GM18858 (cell line): ENCODE results near the gene HEG1.
A peak's percentile ranks its signal among the peaks of the same experiment; 100 is the strongest.

ENCODE experiments used
- ATAC-seq: cut with Tn5 transposase; IDR thresholded peaks from one replicate; pipeline ENCODE4 v1.9.1; 2021; ENCODE audit not compliant: unreplicated experiment

HEG1 gene

DNA sequence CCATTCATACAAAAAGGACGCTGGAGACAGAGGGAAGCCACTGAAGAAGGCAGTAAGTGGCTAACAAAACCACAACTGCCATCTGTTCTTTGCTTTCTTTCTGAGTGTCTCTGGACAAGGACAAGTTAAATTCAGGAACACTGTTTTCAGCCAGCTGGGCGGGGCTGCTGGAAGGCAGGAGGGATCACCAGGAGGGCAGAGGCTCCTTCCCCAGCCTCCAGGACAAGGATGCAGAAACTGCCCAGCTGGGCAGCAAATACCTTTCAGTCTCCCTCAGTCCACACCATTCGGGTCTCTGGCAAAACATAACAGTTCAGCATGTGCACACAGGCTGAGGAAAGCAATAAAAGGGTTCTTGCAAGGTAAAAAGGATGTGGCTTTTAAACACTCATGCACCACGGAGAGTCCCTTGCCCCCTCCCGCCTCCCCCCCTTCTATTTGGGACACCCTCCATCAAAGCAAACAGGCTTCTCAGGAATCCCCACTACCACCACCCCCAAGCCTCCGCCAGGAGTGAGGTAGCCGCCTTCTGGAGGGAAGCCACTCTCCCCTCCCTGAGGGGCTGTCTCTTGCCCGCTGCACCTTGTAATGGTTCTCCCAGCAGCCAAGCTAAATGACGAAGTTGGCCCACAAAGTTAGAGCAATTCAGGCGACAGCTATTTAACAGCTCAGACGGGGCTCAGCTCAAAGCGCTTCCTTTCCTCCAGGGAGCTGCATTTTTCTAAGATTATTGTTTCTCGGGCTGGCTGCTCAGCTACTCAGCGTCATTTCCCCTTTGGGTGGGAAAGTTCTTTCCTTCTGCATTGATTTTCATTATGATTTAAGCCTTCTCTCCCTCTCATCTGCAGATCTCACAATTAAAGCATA is 3.8 kb downstream of the HEG1 start:
- no peak for ATAC-seq

DNA sequence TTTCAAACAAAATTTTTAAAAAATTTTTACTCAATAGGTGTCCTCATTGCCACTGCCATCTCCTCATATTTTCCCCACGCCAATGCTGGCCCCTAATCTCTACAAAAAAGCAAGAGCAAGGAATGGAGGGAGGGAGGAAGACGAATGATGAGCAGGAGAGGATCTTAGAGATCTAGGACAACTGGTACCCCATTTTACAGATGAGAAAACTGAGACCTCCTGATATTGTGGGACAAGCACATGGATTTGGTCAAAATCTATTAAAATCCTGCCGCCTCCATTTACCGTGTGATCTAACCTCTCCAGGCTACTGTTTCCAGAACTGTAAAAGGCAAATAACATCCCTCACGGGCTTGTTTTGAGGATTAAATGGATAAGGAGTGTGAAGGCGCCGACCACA is 4.6 kb downstream of the HEG1 start:
- ATAC-seq, result no peak

DNA sequence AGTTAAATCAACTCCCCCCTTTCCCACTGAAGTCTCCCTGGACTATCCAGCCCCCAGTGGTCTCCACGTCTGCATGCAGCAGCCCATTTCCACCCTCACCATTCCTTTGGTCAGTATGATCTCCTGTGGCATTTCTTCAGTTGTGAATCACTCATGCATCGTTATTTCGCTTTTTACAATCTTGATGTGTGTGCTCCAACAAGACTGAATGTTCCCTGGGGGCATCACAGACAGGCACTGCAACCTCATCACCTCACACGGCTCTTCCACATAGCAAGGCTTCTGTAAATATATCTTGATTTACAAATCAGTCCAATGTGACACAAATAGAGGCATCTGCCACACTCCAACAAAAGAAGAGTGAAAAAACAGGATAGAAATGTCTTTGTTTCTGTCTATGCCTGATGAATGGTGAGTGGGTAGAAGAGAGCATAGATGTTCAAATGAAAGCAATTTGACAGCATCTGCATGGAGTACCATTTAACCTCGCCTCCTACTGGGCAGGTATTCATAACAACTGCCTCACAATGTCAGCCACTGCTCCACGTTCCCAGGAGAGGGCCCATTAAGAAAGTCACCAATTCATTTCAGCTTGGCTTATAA is 5.2 kb downstream of the HEG1 start:
- ATAC-seq, result no peak

DNA sequence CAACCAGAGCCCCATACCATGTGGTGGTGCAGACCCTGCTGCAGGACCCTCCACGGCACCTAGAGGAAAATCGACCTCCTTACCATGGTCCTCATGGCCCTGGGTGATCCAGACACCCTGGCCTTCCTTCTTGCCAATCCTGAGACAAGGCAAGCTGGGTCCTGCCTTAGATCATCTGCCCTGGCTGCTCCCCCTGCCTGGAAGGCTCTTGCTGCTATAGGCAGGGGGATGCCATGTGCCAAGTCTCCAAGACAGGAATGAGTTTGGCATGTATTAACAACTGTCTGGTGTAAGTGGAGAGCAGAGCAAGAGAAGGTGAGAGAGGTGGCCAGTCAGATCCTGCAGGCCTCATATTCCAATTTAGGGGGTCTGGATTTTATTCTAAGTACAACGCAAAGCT is 7.5 kb downstream of the HEG1 start:
- ATAC-seq, result no peak

DNA sequence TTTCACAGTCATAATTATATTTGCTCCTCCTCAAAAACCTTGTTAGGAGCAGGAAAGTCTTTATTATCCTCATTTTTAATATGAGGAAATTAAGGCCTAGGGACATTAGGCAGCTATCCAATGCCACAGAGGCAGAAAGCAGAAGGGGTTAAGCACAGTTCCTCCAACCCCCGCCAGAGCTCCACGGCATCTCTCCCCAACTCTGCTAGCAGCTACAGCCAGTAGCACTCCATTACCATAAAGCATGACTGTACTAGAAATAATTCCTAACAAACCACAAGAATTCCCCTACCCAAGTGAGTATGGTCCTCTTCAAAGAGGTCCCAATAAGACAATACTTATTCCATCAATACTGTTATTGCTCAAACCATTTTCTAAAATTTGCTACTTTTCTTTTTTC is 9.8 kb downstream of the HEG1 start:
- ATAC-seq, result no peak

DNA sequence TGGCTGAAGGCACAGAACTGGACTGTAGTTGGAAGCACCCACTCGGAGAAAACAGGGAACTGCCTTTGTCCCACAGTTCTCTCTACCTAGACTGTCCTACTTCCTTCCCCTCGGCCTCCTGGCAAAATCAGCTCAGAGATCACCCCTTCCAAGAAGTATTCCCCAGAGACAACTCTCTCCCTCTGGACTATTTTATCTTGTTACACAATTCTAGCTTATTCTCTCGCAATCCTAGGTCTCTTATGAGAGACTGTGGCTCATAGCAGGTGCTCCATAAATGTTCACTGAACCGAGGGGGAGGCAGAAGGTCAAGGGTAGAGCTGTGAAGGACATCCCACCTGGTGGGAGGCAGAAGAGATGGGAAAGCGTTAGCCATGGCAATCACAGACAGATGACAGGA is 10.6 kb downstream of the HEG1 start:
- no peak for ATAC-seq

DNA sequence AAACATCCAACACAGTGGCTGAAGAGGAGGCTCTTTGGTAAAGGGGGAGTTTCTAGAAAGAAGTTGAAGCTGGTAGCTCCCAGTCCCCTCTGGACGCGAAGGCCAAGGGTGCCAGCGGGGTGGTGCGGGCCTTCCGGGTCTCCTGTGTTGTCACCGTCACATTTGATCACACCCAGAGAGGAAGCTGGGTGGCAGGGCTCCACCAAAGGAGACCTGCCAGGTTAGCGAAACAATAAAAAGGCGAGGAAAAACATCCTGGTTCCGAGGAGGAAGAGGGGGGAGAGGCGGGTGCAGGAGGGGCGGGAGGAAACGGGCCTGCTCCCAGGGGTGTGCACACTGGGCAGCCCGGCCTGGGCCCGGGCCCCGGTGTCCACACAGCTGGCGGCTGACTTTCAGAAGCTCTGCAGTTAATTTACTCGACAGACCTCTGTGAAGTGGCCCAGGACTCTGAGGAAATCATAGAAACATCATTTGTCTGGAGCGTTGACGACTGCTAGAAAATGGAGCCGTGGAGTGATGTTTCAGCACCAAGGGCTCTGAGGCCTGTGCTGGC is 12.1 kb downstream of the HEG1 start:
- no peak for ATAC-seq

DNA sequence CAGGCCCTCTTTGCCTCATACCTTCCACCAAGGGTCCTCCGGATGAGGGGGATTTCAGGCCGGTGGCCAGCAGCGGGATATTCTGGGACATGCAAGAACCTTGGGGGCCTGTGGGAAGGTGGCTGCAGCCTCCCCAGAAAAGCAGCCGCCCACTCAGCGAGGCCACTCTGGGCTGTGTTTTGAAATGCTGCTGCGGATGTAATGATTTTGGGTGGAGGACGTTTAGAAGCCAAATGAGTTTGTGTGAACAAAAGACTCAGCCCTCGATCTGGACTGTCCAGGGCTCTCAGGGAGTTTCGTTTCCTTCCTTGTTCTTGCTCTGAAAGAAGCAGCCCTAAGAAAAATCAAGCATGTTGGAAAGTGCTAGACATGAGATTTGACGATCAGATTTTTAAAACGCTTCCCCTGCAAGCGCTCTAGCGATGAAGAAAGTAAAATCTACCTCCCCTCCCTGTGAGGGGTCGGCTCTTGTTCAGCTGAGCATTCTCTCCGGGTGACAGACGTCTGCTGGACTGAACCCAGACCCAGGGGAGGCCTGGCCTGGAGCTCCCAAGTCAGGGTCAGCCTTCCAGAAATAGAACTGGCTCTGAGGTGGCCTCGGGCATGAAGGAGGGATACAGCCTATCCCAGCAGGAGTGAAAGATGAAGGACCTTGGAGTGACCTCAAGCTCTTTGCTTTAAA is 12.9 kb downstream of the HEG1 start:
- no peak for ATAC-seq

DNA sequence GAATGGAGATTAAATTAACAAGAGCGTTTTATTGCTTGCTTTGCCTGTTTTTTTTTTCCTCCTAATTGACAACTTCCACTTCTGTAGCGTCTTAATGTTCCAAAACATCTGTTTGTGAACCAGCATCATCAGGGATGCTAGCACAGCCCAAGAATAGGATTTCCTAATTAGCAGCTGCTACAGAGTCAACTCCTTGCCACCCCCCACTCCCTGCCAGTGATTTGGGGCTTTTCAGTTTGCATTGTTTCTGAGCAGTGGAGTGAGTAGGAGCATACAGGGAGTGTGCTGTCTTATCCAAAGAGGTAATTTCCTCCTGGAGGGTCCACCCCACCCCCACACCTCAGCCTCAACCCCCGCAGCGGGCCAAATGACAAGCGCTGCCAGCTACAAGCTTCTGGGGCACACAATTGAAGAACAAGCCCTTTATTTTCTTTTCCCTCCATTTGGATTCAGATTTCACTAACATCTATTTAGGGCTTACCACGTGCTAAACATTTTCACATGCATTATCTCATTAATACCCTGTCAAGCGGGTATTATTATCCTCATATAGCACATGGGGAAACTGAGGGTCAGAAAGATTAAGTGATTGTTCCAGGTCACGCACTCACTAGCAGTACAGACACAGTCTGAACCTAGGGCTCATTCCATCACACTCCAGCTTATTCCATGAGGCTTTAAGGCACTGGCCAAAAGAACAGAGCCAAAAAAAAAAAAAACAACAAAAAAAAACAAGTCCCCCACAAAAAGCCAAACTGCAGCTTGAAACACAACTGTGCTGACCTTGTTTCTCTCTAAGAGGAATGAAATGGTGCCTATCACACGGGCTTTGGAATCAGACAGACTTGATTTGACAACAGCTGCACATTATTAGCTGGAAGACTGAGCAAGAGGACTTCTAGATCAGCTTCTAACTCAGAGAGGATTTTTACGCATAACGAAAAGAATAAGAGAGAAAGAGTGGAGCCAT is 16.4 kb downstream of the HEG1 start:
- no peak for ATAC-seq

DNA sequence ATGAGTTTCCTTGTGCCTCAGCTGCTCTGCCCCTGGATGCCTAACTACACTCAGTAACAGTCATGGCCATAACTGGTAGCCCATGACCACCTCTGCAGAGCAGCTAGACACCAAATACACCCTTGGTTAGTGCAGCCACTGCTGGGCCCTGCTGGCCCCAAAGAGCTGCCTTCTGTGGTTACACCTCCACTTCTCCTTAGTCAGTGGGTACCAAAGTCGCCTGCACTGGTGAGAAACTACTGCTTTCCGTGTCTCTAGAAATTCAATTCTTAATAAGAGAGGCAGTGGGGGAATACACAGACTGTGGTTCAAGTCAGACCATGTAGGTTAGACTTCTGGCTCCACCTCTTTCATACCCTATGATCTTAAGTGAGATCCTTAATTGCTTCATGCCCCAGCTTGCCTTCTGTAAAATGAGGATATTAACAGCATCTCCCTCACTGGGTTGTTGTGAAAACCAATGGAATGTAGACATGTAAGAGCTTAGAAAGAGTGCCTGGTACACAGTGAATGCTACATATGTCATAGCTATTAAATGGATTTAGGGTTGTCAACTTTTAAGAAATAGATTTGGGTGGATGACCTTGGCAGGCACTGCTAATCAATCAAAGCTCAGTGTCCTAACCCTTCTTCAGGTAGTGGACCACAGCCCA is 18.2 kb downstream of the HEG1 start:
- no peak for ATAC-seq

DNA sequence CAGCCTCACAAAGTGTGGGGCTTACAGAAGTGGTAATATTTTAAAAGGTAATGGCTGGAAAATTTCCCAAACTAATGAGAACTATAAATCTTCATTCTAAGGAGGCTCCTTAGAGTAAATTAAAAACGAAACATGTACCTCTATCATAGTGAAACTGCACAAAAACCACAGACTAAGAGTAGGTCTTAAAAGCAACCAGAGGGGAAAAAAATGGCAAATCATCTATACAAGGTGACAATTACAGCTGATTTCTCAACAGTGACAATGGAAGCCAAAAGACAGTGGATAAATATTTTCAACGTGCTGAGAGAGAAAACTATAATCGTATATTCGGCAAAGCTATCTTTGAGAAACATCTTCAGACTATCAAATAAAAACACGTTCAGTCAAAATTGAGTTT is 20.6 kb downstream of the HEG1 start:
- ATAC-seq, result peak; percentile 85

DNA sequence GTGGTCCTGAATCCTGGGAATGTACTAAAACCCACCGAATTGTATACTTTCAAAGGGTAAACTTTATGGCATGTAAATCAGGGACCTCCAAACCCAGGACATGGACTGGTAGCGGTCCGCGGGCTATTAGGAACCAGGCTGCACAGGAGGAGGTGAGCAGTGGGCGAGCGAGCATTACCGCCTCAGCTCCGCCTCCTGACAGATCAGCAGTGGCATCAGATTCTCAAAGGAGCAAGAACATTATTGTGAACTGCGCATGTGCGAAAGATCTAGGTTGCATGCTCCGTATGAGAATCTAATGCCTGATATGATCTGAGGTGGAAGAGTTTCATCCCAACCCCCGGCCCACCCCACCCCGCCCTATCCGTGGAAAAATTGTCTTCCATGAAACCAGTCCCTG is 22.2 kb downstream of the HEG1 start:
- no peak for ATAC-seq

DNA sequence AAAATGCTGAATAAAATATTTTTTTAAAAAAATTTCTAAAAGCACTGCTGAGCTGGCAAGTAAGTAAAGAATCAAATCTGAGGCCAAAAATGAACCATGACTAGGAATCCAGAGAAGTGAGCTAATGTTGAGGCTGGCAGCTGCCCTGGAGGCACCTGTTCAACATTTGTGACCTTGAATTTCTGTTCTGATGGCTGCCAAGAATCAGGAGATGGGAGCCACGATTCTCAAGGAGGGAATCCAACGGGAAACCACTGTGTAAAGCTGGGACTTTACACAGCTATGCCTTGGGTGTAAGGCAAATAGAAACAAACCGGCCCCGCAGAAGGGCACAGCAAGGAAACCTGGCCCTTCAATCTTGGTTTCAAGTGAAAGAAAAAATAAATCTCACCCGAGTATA is 22.7 kb downstream of the HEG1 start:
- no peak for ATAC-seq

DNA sequence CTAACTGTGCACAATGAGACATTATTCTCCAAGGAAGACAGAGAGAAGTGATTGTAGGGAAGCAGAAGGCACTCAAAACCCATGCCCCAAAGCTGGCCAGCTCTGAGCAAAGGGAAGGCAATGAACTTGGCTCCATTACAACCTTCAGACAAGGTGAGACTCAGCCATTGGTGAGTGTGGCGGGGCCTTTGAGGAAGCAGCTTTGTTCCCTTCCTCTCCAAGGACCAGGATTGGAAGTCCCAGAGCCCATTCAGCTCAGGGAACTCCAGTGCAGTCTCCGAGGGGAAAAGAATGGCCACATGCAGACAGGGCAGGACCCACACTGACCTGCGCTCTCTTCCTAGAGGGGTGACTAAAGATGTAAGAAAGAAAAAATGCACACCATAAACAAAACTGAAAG is 23.1 kb downstream of the HEG1 start:
- ATAC-seq, result no peak

DNA sequence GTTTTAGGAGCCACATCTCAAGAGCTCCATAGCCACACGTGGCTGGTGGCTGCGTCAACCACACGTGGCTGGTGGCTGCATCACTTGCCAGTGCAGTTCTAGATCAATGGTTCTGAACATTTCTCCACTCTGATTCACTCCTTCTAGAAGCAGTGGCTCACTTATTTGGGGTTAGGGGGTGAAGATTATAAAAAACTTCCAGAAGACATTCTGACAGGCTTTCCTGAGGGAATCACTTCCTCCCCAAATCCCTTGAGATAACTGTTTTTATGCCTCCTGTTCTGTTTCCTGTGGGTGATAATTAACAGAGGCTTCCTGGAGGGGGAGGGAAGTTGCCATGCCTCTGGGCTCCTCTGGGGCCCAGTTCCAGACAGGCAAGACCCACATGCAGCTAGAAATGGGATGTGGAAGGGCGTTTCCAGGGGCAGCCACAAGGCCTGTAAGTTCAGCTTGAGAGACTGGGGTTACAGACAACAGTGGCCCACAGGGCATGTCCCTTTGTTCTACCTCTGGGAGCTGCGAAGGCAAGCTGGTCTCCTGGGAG is 23.6 kb downstream of the HEG1 start:
- no peak for ATAC-seq

DNA sequence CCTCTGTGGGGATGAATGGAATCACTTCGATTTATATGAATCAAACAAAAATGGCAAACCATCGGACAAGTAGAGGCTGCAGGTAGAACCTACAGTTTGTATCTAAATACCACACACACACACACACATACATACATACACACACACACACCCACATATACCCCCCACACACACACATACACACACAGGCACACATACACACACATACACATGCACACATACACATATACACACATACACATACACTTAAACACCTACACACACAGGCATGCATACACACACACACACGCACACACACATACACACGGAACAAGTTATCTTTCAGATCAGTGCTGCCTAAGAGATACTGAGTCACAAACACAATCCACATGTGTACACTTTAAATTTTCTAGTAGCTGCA is 24.3 kb downstream of the HEG1 start:
- ATAC-seq, result no peak

DNA sequence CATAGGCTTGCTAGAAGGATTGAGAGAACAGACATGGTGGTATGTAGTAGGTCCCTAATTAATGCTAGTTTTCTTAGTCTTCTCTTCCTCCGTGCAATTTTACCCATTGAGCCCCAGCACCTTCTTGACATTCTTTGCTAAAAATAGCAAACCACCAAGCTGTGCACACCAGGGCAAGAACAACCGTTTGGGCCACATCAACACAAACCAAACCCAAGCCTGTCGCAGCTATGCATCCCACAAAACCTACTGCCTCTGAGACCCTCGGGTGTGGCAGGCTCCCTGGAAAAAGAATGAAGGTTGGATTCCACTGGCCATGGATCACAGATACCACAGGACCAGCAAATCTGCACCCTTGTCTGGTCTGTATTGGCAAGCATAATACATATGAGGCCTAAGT is 27.1 kb downstream of the HEG1 start:
- no peak for ATAC-seq

DNA sequence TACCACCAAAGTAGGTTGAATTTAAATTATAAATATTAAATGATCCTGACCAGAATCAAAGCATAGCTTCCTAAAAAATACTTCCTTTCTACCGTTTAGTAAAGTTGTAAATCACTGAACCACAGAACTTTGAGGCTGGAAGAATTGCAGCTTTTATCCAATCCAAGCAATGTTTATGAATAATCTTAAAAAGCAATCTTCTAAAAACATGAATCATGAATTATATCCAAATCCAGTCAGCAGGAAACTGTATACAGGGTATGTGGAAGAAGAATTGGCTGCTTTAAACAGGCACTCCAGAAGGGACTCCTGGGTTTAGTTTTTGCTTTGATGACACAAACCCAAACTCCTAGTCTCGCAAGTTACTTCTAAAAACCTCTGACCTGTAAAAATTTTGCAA is 30.2 kb downstream of the HEG1 start:
- no peak for ATAC-seq

DNA sequence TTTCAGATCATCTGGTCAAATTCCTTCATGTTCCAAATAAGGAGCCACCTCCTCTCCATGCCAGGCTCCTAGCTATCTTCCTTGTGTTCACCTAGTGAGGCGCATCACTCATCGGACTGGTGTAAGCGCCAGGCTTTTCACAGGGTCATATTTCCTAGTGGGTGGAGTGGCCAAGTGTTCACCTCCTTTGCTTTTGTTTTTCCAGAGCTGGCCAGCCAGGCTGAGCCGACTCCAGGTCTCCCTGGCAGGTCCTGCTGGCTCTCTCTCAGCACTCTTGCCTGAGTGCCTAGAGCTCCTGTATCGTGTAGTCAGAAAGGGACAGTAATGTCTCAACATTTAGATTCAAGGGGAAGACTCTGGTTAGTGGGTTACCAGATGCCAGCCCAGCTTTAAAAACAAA is 31.0 kb downstream of the HEG1 start:
- ATAC-seq, result no peak
